UCSD-AML1 (cell line): ENCODE results near the gene MR1.
A peak's percentile ranks its signal among the peaks of the same experiment; 100 is the strongest.
"Not testable (repeated sequence)": the region's sequence is repeated elsewhere in the genome, so short reads cannot be mapped to it uniquely, and the experiment has no call there.

Source experiments
- DNase-seq: peaks from one replicate; lab custom pipeline; 2025; ENCODE audit not compliant: unreplicated experiment; lab: John Stamatoyannopoulos, UW

The MR1 gene

DNA sequence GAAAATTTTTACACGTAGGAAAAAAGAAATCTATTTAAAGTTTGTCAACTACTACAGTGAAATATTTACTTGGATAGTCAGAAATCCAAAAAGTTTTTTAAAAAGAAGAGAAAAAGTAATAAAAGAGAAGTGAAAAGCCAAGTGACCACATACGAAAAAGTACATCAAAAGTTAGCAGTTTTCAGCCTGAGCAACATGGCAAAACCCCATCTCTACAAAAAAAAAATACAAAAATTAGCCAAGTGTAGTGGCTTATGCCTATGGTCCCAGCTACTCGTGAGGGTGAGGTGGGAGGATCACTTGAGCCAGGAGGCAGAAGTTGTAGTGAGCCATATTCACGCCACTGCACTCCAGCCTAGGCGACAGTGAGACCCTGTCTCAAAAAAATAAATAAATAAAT lies 5.2 kb upstream of the MR1 start:
- DNase-seq: no peak

- no peak for DNase-seq
Observed at GRCh38 chr1:181032535-181032934, 1.2 kb upstream of the MR1 start.

DNA sequence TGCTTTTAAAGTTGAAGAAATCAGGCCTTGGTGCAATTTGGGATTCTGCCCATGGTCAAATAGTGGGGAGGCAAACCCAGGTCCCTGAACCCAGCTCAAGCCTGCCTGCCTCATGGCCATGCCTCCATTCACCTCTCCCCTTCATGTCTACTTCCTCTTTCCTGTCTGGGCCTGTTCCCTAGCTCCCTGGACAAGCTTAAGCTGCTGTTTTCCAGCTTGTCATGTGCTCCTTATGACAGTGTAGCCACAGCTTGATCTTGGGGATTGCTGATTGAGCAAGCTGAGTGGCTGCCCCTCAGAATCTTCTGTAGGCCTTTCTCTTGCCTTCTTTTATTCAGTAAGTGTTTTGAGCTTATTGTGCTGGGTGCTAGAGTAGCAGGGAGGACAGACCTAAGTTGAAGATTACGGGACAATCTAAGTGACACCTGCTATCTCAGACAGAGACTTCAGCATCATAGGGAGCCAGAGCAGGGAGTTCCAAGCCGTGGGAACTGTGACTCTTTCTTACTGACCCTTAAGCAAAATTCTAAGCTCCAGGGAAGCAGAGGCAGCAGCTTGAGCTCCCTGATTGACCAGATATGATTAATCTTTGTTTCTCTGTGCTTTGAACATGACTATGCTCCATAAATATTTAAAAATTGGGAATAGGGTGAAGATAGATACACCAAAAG lies 520 bp upstream of the MR1 start:
- peak; percentile 52 for DNase-seq

GRCh38 chr1:181035210-181035609 lies 1.4 kb downstream of the MR1 start:
- not testable (repeated sequence) for DNase-seq

- no peak for DNase-seq
Observed at GRCh38 chr1:181036107-181036836, 2.5 kb downstream of the MR1 start.

- DNase-seq: no peak
Observed at GRCh38 chr1:181037386-181037785, 3.6 kb downstream of the MR1 start.

DNA sequence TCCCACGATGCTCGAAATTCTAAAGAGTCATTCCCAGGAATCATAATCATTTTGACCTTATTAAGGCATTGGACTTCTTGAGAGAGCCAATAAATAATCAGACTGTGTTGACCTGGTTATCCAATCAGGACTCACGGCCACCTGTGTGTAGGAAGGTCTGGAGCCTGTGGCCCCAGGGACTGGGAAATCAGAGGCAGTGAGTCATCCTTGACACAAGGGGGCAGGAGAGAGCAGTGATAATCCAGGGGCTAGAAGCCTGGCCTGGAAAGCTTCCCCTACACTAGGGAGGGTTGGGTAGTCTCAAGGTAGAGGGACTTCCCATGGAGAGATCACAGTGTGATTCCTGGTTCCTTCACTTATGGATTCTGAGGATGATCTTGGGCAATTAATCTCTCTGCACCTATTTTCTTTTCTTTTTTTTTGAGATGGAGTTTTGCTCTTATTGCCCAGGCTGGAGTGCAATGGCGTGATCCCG lies 4.7 kb downstream of the MR1 start:
- peak; percentile 39 for DNase-seq

GRCh38 chr1:181040284-181040865 lies 6.6 kb downstream of the MR1 start:
- no peak for DNase-seq

DNA sequence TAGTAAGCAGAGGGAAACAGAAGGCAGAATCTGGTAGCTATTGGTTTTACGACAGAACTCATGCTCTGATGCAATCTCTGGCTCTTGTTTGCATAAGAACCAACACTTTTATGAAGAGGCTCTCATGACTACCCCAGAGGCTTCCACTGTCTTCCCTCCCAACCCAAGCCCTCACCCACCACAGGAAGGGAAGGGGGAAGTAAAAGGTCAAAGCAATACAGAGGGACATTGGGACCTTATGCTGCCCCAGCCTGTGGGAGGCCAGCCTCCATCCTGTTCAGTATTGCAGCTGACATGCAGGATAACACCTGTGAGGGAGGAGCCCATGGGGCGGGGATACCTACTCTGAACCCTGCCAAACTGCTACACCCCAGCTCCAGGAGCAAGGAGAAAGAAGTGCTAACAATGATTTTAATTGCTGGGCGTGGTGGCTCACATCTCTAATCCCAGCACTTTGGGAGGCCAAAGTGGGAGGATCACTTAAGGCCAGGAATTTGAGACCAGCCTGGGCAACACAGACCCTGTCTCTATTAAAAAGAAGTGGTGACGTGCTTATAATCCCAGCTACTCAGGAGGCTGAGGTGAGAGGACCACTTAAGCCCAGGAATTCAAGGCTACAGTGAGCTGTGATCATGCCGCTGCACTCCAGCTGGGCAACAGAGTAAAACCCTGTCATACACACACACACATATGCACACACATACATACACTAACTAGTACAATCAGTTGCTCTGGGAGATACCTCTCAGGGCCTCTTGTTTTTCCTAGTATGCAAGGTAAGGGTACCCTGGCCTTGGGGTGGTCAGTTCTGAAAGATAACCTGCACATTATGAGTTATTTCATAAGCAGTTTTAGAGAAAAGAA lies 9.5 kb downstream of the MR1 start:
- peak; percentile 27 for DNase-seq

- DNase-seq: peak; percentile 22
Observed at GRCh38 chr1:181044449-181044966, 10.7 kb downstream of the MR1 start.

DNA sequence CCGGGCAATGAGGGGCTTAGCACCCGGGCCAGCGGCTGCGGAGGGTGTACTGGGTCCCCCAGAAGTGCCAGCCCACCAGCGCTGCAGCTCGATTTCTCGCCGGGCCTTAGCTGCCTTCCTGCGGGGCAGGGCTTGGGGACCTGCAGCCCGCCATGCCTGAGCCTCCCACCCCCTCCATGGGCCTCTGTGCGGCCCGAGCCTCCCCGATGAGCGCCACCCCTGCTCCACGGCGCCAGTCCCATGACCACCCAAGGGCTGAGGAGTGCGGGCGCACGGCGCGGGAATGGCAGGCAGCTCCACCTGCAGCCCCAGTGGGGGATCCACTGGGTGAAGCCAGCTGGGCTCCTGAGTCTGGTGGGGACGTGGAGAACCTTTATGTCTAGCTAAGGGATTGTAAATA lies 12.2 kb downstream of the MR1 start:
- DNase-seq: not testable (repeated sequence)

- no peak for DNase-seq
Observed at GRCh38 chr1:181049378-181049777, 15.6 kb downstream of the MR1 start.

DNA sequence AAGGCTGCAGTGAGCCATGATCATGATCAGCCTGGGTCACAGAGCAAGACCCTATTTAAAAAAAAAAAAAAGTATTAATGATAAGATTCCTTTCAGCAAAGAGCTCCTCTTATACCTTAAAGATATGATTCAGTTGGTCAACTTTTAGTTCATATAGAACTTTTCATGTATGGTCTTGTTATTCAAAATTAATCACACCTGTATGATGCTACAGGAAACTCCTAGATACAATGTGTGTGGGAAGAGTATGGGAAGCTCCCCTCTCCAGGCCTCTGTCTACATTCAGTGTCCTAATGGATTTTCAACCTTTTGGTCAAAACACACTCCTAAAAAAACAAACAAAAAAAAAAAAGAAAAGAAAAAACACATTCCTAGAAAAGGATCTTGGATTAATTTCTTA lies 17.1 kb downstream of the MR1 start:
- no peak for DNase-seq

GRCh38 chr1:181056560-181056959 lies 22.8 kb downstream of the MR1 start:
- no peak for DNase-seq

DNA sequence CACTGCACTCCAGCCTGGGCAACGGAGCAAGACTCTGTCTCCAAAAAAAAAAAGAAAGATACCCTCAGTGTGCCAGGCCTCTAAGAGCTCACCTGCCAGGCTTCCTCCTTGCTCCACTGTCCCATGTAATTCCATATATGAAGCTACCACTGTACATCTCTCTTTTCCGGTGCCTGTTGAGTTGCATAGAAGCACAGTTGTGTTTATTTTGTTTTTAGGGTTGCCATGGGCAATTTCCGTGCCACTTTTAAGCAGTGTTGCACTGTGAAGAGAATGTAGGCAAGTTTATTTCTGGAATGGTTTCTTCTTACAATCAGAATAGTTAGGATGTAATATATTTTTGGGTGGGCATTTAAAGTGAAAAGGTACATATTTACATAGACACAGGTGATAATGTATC lies 23.3 kb downstream of the MR1 start:
- no peak for DNase-seq

DNA sequence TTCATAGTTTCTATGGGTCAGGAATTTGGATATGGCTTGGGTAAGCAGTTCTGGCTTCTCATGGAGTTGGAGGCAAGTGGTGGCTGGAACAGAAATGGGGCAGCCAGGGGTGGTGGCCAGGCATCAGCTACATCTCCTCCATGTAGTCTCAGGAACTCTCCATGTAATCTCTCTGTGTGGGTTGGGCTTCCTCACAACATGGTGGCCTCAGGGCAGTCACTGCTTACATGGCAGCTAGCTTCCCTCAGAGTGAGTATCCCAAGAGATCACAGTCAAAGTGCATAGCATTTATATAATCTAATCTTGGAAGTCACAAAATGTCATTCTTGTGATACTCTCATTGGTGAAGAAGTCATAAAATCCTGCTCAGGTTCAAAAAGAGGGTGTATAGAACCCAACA lies 25.7 kb downstream of the MR1 start:
- DNase-seq: no peak

GRCh38 chr1:181060066-181060465 lies 26.3 kb downstream of the MR1 start:
- no peak for DNase-seq

DNA sequence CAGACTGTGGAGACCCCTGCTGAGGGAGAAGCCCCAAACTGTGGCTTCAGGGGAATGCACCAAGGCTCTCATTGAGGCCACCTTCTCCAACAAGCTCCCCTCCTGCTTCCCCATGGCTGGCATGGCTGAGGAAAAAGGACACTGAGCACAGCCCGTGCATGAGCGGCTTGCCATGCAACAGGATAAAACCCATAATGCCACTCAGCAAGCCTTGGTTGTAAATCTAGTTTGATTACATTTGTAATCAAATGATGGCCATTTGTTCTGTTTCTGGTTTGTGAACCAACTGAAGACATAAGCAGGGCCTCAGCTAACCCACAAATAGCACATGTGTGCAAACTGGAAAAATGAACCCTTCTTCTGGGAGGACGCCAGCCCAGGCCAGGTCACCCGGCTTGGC lies 27.2 kb downstream of the MR1 start:
- not testable (repeated sequence) for DNase-seq

GRCh38 chr1:181061487-181061886 lies 27.7 kb downstream of the MR1 start:
- no peak for DNase-seq

DNA sequence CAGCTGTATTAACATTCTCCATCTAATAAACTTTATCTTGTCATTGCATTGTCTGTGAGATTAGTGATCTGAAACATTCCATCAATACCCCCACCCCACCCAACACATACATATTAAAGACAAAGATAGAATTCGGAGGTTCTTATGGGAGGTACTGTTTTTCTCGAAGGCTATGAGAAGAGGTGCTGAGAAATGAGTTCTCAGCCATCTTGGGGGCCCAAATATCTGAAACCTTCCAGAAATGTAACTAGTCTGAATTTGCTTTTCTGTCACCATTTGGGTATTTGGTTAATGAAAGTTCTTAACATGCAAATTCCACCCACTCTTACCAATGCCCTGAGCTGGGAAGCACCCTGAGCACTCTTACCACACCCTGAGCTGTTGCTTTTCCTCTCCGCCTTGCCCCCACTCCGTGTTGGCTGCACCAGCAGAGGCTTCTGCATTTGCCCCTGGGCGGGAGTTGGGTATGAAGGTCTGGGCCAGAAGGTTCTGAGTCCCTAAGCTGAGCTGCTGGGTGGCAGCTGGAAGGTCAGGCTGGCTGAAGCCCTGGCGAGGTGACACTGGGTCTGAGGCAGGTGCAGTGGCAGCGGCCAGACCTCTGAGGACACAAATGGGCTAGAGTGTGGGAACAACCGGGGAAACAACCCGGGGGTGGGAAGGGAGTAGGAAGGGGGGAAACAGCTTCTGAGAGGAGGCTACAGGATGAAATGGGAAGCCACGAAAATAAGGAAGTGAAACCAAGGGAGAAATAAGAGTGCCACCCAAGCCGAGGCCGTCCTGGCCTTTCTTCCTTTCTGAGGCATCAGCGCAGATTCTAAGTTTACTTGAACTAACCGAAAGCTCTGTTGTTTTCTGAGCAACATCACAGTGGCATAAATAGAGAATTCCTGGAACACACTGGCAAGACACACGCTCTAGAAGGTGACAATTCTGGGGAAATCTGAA lies 28.4 kb downstream of the MR1 start:
- DNase-seq: peak; percentile 46
